Measurements from ENCODE around the gene CENPW. TPM values are rescaled to one million over a fixed set of nuclear protein-coding genes. Genes with fewer than 3 reads are reported as not detected.

Gene CENPW
- total and polyA plus RNA-seq, 9 of the 15 experiments (the other 6 are each of a cell fraction or from before 2014, with no cell fraction given) = 48.7 to 285 (median 82.8) TPM

- 31% methylated on average over 3 of the region's 3 CpGs for WGBS (ENCODE audit: insufficient coverage, low coverage, missing lambda C conversion rate)
- Histone ChIP-seq H3K36me3 (ENCODE audit: control insufficient read depth, insufficient read depth, low read length) (no peaks in the 10 kb centered on the region), H3K9me1 (ENCODE audit: control insufficient read depth, insufficient read depth, low read length) (no peaks in the 10 kb centered on the region), H3K9me3 (replicated peaks; ENCODE audit: control insufficient read depth, insufficient read depth, low read depth, low read length) (no peaks in the 10 kb centered on the region), H3K27ac (ENCODE audit: extremely low read depth, low read depth, low read length) (no peak overlapping the region), H3K4me1 (replicated peaks in 1 of 2; ENCODE audit: control insufficient read depth in 2 of 2, insufficient read depth in 2 of 2, low read length in 2 of 2) (peaks cover 0 to 2% of the 10 kb centered on the region in 2 experiments; a peak in 1 of 5 replicates), H3K9ac (ENCODE audit: insufficient read depth in 1 of 2, low read depth in 2 of 2, low read length in 2 of 2) (no peak overlapping the region), H4K20me1 (replicated peaks; ENCODE audit: control insufficient read depth, insufficient read depth, low read length) (no peaks in the 10 kb centered on the region), H2AFZ (ENCODE audit: low read depth, low read length) (no peak overlapping the region), H3K4me3 (no peak overlapping the region), H3K4me2 (ENCODE audit: insufficient read depth, low read length) (no peak overlapping the region), H3K27me3 (ENCODE audit: control insufficient read depth in 2 of 2, insufficient read depth in 2 of 2, low read length in 2 of 2) (no peaks in the 10 kb centered on the region), H3K79me2 (ENCODE audit: control insufficient read depth, insufficient read depth, low read length) (peaks cover 2% of the 10 kb centered on the region)
- CTCF ChIA-PET (ENCODE audit: low intra/inter-chr PET ratio) = no interaction called here
- DNase-seq (ENCODE audit: extremely low read depth in 1 of 4, low spot score in 3 of 4) (no peak), FAIRE-seq (no peak), ATAC-seq (no peak)
- POLR2A ChIA-PET = no interaction called here
- in situ Hi-C loops (cut with MboI) (loop anchor here (25.0 kb wide), 1 partner anchor 298 kb away; no protein-coding TSS in a partner anchor), intact Hi-C loops (cut with micrococcal nuclease) (loop anchor here (5.0 kb wide), 1 partner anchor 553 kb away; no protein-coding TSS in a partner anchor)
- BruUV-seq (replicated peaks) = no TSS peak
- TF ChIP-seq CEBPG (CRISPR knock-in tag; IDR thresholded peaks at IDR 0.05) = no peak
- no peak for TF ChIP-seq CEBPG (tag; conservative IDR thresholded peaks at IDR 0.05 in 1 of 2, IDR thresholded peaks at IDR 0.05 in 1 of 2)
- no peak for TF ChIP-seq ZNF212 (CRISPR knock-in tag; IDR thresholded peaks at IDR 0.05)
- no peak for TF ChIP-seq CHD7 (IDR thresholded peaks at IDR 0.05; ENCODE audit: low read depth, low read length)
- TF ChIP-seq LCOR (CRISPR knock-in tag; IDR thresholded peaks at IDR 0.05) = no peak
- no peak for TF ChIP-seq KDM1A (IDR thresholded peaks at IDR 0.05)
- no peak for TF ChIP-seq ZBTB49 (CRISPR knock-in tag; IDR thresholded peaks at IDR 0.05; ENCODE audit: borderline replicate concordance)
- TF ChIP-seq CBX5 (IDR thresholded peaks at IDR 0.05; ENCODE audit: borderline replicate concordance, low read depth) = no peak
- TF ChIP-seq CGGBP1 (CRISPR knock-in tag; IDR thresholded peaks at IDR 0.05) = no peak
Observed at GRCh38 chr6:126335210-126335609, 4.7 kb upstream of the CENPW start.

All from K562 (cell line).